NCI-H82 treated with DMSO at 0.1 percent for 48 hours (cell line): ENCODE measurements around the gene CLCN2.

ENCODE experiments used
- DNase-seq: peaks from one replicate; lab custom pipeline; 2025; ENCODE audit not compliant: unreplicated experiment; lab: John Stamatoyannopoulos, UW

The CLCN2 gene

GRCh38 chr3:184361532-184361931 is at the start of gene CLCN2, which contains the start of gene POLR2H:
Gene CLCN2, minus strand, starts transcription at chr3:184361605. Its CDS starts 126 bp downstream, at chr3:184361479.
Gene POLR2H, plus strand, starts transcription at chr3:184361710. Its CDS starts 1,783 bp downstream, at chr3:184363493.
- no peak for DNase-seq

- no peak for DNase-seq
Measured at GRCh38 chr3:184409946-184410500, 48.6 kb upstream of the CLCN2 start.

DNA sequence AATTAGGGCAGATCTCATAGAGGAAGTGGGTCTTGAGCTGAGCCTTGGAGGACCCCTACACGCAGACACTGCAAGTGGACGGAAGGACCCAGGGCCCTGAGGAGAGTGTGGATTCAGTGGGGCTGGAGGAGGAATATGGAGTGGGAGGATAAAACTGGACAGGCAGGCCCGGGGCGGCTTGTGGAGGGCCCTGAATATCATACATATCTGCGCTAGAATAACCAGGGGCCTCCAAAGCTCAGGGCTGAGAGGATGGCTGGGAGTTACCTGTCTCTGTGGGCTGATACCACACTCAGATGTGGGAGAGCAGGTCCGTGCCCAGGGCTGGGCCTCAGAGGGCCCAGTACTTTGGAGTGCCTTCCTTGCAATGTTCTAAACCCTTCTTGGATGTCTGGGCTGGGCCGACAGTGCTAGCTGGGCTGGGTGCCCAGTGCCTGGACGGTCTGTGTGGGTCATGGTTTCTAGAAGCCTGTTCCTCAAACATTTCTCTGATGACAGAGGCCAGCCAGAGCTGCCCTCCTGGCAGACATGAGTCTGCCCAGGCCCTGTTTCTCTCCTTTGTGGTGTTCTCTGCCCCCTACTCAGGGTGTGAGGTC is 48.0 kb upstream of the CLCN2 start:
- no peak for DNase-seq

- DNase-seq, result peak; percentile 67
Measured at GRCh38 chr3:184405075-184406030, 43.9 kb upstream of the CLCN2 start.

GRCh38 chr3:184399410-184399809 is 38.0 kb upstream of the CLCN2 start:
- DNase-seq, result no peak

GRCh38 chr3:184395320-184395660 is 33.9 kb upstream of the CLCN2 start:
- no peak for DNase-seq

- no peak for DNase-seq
Measured at GRCh38 chr3:184391266-184391665, 29.9 kb upstream of the CLCN2 start.

DNA sequence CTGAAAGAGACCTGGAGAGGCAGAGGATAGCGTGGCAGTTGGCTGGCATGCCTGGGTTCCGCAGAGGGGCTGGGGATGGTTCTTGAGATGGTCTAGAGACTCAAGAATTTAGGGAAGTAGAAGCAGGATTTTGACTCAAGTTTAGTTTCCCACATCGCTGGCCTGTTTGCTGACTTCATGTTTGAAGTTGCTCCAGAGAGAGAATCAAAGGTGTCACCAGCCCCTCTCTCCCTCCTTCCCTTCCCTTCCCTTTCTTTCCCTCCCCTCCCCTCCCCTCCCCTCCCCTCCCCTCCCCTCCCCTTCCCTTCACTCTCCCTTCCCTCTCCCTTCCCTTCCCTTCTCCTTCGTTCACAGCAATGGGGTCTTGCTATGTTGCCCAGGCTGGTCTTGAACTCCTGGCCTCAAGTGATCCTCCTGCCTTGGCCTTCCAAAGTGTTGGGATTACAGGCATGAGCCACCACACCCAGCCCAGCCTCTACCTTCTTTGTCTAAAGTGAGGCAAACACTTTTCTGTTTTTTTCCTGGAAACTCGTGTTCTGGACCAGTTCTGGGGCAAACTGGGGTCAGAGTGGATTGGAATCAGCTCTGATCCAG is 28.6 kb upstream of the CLCN2 start:
- DNase-seq, result no peak

DNA sequence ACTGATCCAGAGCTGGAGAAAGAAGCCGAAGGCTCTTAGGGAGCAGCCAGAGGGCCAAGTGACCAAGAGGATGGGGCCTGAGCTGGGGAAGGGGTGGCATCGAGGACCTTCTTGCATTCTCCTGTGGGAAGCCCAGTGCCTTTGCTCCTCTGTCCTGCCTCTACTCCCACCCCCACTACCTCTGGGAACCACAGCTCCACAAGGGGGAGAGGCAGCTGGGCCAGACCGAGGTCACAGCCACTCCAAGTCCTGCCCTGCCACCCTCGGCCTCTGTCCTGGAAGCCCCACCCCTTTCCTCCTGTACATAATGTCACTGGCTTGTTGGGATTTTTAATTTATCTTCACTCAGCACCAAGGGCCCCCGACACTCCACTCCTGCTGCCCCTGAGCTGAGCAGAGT is 28.0 kb upstream of the CLCN2 start:
- no peak for DNase-seq

- no peak for DNase-seq
Measured at GRCh38 chr3:184388936-184389230, 27.5 kb upstream of the CLCN2 start.

DNA sequence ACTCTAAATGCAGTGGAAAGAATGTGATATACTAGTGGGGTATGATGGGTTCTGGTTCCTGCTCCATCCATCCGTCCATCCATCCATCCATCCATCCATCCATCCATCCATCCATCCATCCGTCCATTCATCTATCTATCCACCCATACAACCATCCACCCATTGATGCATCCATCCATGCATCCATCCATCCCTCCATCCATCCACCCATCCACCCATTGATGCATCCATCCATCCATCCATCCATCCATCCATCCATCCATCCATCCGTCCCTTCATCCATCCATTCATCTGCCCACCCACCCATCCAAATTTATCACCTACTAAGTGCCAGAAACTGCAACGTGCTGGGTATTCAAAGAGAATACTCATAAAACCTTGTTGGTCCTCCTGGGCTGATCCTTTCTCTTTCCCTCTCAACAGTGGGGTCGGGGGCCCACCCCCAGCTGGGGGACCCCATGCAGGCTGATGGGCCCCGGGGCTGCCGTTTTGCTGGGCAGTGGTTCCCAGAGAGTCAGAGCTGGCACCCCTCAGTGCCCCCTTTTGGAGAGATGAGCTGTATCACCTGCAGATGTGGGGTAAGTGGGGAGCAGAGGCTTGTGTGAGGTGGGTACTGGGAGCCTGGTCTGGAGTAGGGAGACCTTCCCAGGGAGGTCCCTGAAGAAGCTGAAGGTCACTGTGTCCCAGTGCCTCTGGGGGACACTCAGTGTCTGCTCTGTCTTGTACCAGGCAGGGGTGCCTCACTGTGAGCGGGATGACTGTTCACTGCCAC is 26.9 kb upstream of the CLCN2 start:
- no peak for DNase-seq

GRCh38 chr3:184387174-184387714 is 25.8 kb upstream of the CLCN2 start:
- no peak for DNase-seq

DNA sequence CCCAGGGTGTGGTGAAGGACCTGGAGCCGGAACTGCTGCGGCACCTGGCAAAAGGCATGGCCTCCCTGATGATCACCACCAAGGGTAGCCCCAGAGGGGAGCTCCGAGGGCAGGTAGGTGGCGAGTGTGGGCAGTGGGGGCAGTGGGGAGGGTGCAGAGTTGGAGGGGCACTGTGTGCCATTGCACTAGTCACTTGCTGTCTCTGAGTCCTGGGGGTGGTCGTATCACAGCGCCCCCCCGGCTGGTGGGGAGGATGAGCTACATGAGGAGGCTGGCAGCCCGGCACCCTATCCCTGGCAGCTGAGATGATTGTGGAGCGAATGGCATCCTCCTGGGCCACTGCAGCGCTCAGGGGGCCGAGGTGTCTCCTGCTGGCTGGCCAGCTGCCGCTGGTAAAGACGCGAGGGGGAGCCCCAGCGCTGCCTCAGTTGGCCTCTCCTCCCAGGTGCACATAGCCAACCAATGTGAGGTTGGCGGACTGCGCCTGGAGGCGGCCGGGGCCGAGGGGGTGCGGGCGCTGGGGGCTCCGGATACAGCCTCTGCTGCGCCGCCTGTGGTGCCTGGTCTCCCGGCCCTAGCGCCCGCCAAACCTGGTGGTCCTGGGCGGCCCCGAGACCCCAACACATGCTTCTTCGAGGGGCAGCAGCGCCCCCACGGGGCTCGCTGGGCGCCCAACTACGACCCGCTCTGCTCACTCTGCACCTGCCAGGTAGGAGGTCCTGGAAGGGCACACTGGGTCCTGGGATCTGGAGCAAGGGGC is 24.8 kb upstream of the CLCN2 start:
- no peak for DNase-seq

- DNase-seq, result no peak
Measured at GRCh38 chr3:184384856-184385422, 23.5 kb upstream of the CLCN2 start.

DNA sequence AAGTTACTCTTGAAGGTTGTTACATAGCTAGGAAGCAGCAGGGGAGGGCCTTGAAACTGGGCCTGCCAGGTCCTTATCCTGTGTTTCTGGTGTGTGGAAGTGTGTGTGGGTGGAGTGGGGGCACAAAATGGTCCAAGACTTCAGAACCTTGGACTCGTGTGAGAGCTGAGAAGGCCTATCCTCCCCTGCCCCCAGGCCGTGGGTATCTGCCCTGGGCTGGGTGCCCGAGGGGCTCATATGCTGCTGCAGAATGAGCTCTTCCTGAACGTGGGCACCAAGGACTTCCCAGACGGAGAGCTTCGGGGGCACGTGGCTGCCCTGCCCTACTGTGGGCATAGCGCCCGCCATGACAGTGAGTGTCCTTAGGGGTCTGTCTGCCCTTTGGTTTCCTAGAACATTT is 22.9 kb upstream of the CLCN2 start:
- no peak for DNase-seq

GRCh38 chr3:184383033-184383740 is 21.8 kb upstream of the CLCN2 start:
- no peak for DNase-seq

GRCh38 chr3:184382326-184383032 is 21.1 kb upstream of the CLCN2 start:
- DNase-seq, result no peak
